COLO829 (cell line): Measurements from ENCODE around the gene SPOCK1.

Source experiments
- DNase-seq: peaks from one replicate; pipeline ENCODE4 v3.0.0; 2012; ENCODE audit warnings: low spot score

Gene SPOCK1

DNA sequence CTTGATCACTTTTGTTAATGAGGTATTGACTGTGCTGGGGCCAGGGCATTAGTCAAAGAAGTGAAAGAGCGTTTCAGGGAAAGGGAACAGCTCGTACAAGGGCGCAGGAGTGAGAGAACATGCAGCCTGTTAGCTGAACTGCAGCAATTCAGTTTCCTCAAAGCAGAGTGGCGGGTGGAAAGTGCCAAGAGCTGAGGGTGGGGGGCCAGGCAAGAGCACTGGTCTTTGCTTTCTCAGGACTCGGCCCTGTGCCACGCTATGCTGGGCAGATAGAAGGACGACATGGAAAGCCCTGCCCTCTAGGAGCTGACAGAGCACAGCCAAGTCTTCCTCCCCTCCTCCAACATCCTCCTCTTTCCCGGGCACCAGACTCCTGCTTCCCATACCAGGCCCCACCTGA lies 304.8 kb downstream of the SPOCK1 start:
- no peak for DNase-seq

DNA sequence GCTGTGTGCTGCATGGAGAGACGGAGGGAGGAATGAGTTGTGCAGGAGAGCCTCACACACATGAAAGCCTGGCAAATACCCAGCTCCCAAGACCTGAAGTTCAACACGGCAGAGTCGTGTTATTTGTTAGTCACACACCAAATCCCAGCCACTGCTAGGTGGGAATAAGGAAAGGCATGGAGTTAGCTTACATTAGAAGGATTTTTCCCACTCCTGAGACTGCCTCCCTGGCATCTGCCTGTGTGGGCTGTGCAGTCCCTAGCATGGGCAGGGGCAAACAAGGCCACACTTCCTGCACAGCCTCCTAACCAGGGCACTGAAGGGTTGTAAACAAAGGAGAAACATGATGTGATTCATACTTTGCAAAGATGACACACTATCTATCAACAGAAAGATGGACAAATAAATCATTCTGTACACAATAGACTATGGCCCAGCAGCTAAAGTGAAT lies 306.8 kb downstream of the SPOCK1 start:
- no peak for DNase-seq

DNA sequence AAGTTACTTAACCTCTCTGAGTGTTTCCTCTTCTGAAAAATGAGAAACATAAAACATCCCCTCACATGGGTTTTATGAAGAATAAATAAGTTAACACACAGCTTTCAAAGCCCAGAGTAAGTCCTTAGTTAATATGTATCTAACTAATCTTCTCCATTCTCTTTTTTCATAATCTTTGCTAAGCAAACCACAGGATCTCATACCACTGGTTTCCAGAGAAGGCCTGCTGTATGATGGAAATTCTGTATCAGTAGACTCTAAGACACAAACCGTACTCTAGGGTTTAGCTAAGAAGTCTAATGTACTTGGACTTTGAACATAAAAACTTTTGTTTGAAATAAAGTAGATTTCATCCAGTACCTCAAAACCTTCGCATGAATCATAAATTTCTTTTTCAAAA lies 307.9 kb downstream of the SPOCK1 start:
- no peak for DNase-seq

DNA sequence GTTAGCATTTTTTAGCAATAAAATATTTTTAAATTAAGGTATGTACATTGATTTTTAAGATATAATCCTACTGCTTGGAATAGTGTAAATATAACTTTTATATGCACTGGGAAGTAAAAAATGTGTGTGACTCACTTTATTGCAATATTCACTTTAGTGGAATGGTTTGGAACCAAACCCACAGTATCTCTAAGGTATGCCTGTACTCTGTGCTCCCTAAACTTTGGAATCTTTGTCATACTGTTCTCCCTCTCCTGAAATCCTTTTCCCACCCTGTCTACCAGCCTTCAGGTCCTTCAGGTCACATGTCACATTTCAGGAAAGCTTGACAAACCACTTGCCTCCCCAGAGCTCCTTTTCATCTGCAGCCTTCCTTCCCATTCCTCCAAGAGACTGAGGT lies 308.7 kb downstream of the SPOCK1 start:
- no peak for DNase-seq

DNA sequence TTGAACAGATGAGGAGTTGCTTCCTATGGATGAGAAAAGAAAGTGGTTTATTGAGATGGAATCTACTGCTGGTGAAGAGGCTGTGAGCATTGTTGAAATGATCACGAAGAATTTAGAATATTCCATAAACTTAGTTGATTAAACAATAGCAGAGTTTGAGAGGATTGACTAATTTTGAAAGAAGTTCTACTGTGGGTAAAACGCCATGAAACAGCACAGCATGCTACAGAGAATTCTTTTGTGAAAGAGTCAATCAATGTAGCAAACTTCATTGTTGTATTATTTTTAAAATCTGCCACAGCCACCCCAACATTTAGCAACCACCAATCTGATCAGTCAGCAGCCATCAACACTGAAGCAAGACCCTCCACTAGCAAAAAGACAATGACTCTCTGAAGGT lies 309.1 kb downstream of the SPOCK1 start:
- DNase-seq: no peak

DNA sequence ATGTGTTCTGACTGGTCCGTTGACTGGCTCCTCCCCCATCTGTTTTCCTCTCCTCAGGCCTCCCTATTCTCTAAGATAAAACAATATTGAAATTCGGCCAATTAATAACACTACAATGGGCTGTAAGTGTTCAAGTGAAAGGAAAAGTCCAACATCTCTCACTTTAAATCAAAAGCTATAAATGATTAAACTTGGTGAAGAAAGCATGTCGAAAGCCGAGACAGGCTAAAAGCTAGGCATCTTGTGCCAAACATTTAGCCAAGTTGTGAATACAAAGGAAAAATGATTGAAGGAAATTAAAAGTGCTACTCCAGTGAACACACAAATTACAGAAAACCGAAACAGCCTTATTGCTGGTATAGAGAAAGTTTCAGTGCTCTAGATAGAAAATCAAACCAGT lies 310.6 kb downstream of the SPOCK1 start:
- DNase-seq: no peak

DNA sequence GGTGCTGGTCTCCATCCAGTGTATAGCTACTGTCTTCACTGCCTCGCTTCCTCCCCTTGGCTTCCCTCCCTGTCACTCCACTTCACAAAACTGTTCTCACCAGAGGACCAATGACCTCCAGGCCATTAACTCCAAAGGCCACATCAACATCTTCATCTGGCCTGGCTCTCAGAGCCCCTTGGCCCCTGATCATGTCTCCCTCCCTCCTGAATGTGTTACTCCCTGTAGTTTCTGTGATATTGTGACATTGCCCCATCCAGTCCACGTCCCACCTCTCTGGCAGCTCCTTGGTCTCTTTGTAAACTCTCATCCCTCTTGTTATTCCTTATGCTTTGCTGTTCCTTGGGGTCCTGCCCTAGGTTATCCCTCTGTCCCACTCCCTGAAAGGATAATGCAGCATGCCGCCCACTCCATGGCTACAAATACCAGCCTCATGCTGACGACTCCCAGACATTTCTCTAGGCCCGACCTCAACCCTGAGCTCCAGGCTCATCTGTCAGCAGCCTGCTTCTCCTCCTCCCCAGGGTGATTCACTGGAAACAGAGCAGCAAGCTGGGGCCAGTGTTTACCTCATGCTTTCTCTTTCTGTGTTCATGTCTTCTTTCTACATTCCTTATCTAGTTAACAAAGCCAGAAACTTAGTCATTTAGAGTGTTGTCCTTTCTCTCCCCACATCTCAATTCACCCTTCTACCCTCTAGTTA lies 312.2 kb downstream of the SPOCK1 start:
- no peak for DNase-seq

DNA sequence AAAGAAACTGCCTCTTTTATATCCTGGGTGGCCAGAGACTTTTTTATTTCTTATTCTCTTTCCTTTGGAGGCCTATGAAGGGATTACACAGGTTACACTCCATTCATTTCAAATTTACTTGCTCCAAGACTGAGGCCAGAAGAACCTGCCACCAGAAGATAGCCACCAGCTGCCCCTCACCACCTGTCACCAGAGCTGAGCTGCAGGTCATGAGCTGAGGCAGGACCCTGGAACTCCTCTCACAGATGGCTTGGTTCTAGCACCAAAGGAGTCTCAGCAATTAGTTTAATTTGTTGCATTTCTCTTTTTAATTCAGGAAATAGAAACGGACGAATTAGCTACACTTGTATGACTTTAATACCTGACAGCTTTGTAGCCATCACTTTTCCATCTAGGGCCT lies 313.9 kb downstream of the SPOCK1 start:
- DNase-seq: no peak

DNA sequence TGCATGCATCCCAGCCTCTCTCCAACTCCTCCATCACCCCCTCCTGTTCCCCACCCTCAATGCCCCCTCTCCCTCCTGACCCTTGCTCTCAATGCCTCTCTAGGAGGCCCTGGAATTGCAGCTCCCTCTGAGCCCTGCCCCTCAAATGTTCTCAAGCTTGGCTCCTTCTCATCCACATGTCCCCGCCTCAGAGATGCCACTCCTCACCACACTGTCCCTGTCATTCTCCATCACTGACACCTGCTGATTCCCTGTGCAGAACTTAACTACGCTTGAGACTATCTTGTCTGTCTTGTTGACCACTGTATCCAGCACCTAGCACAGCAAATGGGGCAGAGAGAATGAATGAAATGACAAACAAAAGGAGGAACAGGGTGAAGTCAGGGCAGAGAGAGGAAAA lies 314.4 kb downstream of the SPOCK1 start:
- no peak for DNase-seq

DNA sequence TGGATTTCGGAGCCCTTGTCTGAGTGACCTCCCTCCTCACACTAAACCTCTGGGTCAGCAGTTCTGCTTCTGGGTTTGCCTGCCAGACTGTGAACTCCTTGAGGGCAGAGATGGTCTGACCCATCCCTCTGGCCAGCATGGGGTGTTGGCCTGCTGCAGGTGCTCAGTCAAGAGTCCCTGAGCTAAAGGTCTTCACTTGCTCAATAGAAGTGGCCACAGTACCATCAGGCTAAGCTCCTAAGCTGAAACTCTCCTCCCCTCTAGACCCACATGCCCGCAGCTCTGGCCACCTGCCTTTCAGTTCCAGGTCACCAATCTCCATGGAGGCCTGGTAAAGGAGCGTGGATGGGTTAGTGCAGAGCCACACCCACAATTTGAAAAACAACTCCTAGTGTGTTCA lies 316.6 kb downstream of the SPOCK1 start:
- DNase-seq: no peak

DNA sequence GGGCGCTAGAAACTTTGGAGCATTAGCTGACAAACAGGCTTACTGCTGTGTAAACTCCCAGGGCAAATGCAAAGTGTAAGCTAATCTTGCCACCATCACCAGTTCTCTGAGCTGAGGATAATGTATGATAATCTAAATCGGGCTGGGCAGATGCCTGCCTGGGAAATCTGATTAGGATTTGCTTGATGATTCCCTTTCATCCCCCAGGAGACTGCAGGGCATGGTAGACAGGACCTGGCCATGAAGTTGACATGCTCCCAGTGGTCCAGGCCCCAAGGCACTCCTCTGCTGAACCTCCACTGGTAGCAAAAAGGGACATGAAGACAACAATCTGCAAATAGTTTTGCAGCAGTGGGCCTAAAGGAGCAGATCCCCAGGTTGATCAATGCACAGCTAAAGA lies 317.5 kb downstream of the SPOCK1 start:
- no peak for DNase-seq

DNA sequence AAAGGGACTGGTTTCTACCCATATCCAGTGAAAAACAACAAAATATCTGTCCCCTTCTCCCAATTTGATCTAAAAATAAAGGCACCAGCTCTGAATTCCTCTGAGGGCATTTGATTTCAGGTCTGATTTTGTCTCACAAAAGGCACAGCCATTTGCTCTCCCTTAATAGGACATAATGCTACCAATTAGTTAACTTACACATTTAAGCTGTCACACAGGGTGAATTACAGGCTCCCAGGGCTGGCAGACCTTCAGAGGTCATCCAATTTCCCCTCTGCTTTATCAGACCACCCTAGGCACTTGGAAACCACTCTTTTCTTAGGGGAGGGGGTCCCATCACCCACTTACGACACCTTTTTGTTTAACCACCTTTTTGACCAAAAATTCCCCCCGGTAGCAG lies 319.9 kb downstream of the SPOCK1 start:
- DNase-seq: no peak

DNA sequence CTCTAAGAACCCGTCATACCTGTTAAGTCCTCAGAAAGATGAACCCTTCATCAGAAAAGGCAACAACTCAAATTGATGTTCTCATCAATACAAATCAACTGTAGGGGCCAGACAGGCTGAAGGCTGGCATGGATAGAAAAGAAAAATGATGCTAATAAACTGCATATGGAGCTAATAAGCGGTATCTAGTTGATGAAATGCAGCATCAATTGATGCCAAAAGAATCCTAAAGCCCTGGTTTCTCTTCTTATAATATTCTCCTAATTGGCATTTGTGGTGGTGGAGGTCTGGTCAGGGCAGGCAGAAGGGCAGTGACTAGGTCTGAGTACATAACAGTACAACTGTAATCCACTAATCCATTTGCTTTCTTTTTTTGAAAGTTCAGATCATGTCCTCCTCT lies 322.5 kb downstream of the SPOCK1 start:
- DNase-seq: no peak

DNA sequence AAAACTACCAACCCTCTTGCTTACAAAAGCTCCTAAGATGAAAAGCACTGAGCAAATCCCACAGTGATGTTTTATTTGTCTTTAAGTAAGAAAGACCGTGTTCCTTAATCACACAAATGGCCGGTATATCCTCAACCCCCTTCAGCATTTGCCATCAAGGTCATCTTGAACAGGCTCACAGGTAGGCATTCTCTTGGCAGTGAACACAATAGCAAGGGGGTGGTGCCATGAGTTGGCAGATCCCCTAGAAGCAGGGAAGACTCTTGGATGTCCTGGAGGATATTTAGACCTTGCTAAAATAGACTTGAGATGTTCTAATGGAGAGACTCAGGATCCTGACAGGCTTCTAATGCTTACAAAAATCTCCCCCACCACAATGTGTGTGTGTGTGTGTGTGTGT lies 323.0 kb downstream of the SPOCK1 start:
- no peak for DNase-seq

DNA sequence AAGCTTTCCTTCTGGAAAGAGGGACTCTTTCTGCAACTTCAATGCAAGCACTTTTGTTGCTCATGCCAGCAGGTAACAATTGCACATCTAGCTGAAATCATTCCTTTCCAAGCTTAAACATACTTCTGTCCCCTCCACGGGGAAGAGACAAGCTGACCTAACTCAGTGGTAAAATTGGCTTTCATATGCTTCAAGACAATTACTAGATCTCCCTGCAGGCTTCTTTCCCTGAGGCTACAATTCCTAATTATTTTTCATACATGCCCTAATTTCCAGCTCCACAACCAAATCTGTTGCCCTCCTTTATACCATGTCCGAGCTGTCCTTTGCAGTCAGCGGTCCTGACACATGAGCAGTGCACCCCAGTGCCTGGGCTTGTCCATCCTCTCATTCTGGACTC lies 324.9 kb downstream of the SPOCK1 start:
- no peak for DNase-seq

DNA sequence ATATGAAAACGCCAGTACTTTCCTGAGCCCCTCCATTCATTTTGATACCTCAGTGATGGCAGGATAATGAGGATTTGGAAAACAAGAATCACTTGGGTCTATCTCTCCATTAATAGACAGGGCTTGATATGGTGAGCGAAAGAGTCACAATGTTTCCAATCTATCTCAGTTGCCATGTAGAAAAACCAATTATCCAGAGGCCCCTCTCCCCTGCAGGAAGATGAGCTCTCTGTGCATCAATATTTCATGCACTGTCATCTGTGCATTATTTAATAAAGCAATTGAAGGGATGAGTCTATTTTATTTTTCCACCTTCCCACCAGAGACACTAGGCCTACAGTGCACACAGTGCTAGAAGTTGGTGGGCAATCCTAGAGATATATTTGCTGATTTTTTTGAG lies 326.9 kb downstream of the SPOCK1 start:
- no peak for DNase-seq

DNA sequence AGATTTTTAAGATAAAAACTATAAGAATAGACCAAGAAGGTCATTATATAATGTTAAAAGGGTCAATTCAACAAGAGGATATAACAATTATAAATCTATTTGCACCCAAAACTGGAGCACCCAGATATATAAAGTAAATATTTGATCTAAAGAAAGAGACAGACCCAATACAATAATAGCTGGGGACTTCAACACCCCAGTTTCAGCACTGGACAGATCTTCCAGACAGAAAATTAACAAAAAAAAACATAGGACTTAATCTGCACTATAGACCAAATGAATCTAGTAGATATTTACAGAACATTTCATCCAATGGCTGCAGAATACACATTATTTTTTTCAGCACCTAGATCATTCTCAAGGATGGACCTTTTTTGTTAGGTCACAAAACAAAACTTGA lies 331.9 kb downstream of the SPOCK1 start:
- DNase-seq: no peak

DNA sequence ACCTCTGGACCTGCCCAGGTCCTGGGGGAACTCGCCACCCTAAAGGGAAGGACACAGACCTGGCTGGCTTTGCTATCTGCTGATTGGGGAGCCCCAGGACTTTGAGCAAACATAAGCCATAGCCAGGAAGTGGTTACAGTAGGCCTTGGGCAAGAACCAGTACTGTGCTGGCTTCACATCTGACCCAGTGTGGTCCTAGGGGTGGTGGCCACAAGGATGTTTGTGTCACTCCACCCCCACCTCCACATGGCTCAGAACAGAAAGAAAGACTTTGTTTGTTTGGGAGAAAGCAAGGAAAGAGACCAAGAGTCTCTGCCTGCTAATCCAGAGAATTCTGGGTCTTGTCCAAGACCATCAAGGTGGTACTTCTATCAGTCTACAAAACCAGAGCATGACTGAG lies 334.2 kb downstream of the SPOCK1 start:
- DNase-seq: no peak

DNA sequence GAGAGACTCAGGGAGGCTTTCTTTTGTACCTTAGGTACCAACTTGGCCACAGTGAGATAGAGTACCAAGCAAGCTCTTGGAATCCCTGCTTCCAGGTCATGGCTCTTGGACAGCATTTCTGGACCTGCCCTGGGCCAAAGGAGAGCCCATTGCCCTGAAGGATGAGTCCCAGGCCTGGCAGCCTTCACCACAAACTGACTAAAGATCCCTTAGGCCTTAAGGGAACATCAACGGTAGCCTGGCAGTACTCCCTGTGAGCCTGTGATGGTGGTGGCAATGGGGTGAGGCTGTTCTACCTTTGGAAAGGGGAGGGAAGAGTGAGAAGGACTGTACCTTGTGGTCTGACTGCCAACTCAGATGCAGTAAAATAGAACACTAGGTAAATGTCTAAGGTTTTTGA lies 334.6 kb downstream of the SPOCK1 start:
- no peak for DNase-seq

DNA sequence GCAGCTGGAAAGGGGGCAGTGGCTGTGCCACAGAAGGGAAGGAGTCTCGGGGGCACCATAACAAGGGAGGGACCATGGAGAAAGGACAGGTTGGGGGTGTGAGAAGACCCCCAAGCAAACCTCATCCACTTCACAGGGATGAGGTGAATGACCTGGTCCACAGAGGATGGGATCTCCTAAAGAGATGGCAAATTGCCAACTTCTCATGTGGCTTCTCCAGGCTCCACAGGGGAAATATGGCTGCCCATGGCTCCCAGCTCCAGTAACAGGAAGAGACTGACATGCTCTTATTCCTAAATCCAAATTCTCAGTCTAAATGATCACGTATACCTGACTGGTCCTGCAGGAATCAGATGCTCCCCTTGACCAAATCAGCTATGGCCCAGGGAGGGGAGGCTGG lies 340.4 kb downstream of the SPOCK1 start:
- DNase-seq: no peak

DNA sequence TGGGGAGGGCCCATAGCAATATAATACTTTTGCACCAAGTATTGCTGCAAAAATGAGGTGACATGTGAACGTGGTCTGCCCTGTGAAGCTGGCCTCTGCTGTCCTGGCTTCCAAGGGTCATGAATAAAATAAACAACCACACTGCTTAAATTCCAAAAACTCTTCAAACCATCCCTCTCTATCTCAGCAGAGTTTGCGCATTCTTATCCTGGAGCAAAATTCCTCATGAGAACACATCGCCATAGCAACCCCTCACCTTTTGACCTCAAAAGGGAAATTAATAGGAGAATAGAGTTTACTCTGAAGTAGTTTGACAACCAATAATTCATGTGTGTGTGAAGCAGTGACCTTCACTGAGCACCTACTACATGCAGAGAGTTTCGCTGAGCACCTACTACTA lies 342.9 kb downstream of the SPOCK1 start:
- DNase-seq: no peak

DNA sequence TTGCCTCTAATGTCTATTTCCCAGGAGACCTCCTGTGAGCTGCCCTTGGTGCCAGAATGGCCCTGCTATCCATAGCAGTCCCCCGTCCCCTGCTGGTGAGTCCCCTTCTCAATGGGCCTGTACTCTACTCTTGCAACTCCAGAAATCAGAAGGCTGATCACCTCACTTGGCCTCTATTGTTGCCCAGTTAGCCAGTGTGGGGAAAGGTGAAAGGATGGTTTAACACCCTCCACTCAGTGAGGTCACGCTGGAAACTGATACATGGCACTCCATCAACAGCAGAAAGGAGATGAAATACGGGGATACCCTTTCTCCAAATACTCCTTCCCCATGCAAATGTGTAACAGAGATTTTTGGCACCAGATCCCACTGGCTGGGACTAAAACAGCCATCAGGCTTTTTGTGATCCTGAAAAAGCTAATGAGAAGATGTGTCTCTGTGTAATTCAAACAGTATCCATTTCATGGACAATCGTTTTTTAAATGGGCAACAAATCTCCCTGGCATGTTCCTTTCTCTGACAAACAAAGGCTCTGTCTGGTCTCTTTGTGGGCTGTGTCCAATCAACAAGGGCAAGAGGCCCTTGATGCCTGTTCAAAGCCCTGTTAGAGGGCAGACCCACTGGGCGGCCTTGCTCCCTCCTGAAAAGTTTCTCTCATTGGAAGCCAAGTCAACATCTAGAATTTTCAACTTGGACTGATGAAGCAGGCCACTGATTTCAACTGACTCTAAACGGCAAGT lies 343.7 kb downstream of the SPOCK1 start:
- no peak for DNase-seq

DNA sequence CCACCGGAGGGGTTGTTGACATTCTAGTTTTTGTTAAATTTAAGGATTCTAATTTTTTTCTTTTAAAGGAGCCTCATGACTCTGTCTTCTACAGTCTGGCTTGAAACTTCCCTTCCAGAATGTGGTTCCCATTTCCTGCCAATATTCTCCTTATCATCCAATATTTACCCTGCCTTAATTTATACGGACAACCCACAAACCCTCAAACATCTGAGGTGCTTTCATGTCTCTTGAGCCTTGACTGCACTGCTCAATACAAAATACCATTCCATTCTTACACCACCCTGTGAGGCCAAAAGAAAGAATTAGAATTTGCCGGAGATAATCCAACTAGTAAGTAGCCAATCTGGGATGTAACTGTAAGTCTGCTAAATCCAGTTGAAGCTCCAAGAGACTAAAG lies 346.5 kb downstream of the SPOCK1 start:
- no peak for DNase-seq

DNA sequence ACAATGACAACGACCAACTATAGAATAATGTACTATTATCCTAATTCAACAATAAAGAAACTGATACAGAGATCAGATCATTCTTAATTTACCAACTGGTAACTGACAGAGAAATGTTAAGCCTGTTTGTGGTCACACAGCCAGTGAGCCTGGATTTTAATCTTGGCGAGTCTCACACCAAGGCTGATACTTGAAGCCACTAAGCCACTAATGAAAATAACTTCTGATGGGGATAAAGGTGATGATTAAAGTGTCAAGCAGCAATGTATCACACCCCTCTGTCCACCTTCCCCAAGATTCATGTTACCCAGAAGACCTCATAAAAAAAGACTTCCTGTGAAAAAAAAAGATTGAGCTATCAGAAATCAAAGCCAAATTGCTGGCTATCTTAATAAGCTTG lies 350.5 kb downstream of the SPOCK1 start:
- no peak for DNase-seq
